Measurements from ENCODE around the gene NSG2.

GRCh38 chr5:174052636-174053035 lies 7.1 kb downstream of the NSG2 start:
- TF ChIP-seq YY1 (tag by site-specific recombination; IDR thresholded peaks at IDR 0.05) = no peak
- TF ChIP-seq REST (tag by site-specific recombination; IDR thresholded peaks at IDR 0.05) = no peak
- TF ChIP-seq CTCF (tag by site-specific recombination; IDR thresholded peaks at IDR 0.05) = no peak
- TF ChIP-seq ZSCAN16 (tag by site-specific recombination; IDR thresholded peaks at IDR 0.05) = no peak
- TF ChIP-seq TCF7L2 (IDR thresholded peaks at IDR 0.05; ENCODE audit: borderline replicate concordance, low read depth, low read length) = no peak
- TF ChIP-seq FEZF1 (tag by site-specific recombination; IDR thresholded peaks at IDR 0.05) = no peak

Measured in HEK293 (cell line).